ENCODE results near the gene CUL2. TPM values are rescaled to one million over a fixed set of nuclear protein-coding genes. Genes with fewer than 3 reads are reported as not detected.

CUL2 gene
- total RNA-seq, 1 experiment from 2014 or later, result 32.4 TPM

GRCh38 chr10:35037104-35037503 is 53.0 kb downstream of the CUL2 start:
- POLR2A ChIA-PET, result no interaction called here
- no peak for ATAC-seq
- intact Hi-C loops (cut with micrococcal nuclease; ENCODE audit: unreplicated experiment) (no loop called here), in situ Hi-C loops (cut with HindIII; ENCODE audit: low pct_unique_long_range_greater_than_20kb, low sequenced_read_pairs) (no loop called here)
- H3K9me3 ChIP-seq (ENCODE audit: control insufficient read depth, insufficient read depth, low read depth, low read length), result no peaks in the 10 kb centered on the region
- CTCF ChIA-PET, result no interaction called here
- no peaks in the 10 kb centered on the region for H3K27me3 ChIP-seq (ENCODE audit: control insufficient read depth, insufficient read depth, low read length)
- no peaks in the 10 kb centered on the region for H3K4me1 ChIP-seq (ENCODE audit: control insufficient read depth, insufficient read depth, low read length)
- peaks cover 3% of the 10 kb centered on the region for H3K36me3 ChIP-seq (ENCODE audit: control insufficient read depth, insufficient read depth, low read length)
- no TSS peak for BruUV-seq (replicated peaks)
- H3K27ac ChIP-seq (ENCODE audit: low read length), result no peak overlapping the region
- TF ChIP-seq REST (IDR thresholded peaks at IDR 0.05; ENCODE audit: insufficient read depth in 1 of 2, low read depth in 2 of 2, low read length in 1 of 2), result no peak
- no peak overlapping the region for H3K4me3 ChIP-seq (ENCODE audit: low read depth in 2 of 2, low read length in 2 of 2)
- DNase-seq (ENCODE audit: low read depth, low spot score), result no peak

GRCh38 chr10:35035606-35036005 is 54.5 kb downstream of the CUL2 start:
- TF ChIP-seq TCF7L2 (IDR thresholded peaks at IDR 0.05; ENCODE audit: low read depth, low read length), result no peak
- no peak for TF ChIP-seq CTCF (IDR thresholded peaks at IDR 0.05)
- TF ChIP-seq REST (IDR thresholded peaks at IDR 0.05; ENCODE audit: insufficient read depth in 1 of 2, low read depth in 2 of 2, low read length in 1 of 2), result no peak
- TF ChIP-seq SIN3A (IDR thresholded peaks at IDR 0.05; ENCODE audit: borderline replicate concordance, insufficient read depth, low read depth, low read length), result no peak
- TF ChIP-seq POLR2AphosphoS5 (IDR thresholded peaks at IDR 0.05; ENCODE audit: low read depth, low read length), result no peak
- intact Hi-C loops (cut with micrococcal nuclease; ENCODE audit: unreplicated experiment), result no loop called here
- no peaks in the 10 kb centered on the region for H3K27me3 ChIP-seq (ENCODE audit: control insufficient read depth, insufficient read depth, low read length)
- DNase-seq (ENCODE audit: low read depth, low spot score) (no peak), ATAC-seq (no peak)
- no peak overlapping the region for H3K4me3 ChIP-seq (ENCODE audit: low read depth in 2 of 2, low read length in 2 of 2)
- H3K4me1 ChIP-seq (ENCODE audit: control insufficient read depth, insufficient read depth, low read length), result no peaks in the 10 kb centered on the region
- in situ Hi-C loops (cut with HindIII; ENCODE audit: low pct_unique_long_range_greater_than_20kb, low sequenced_read_pairs), result no loop called here
- BruUV-seq (replicated peaks), result no TSS peak
- POLR2A ChIA-PET, result interaction anchor here (0.5 kb wide), 1 partner anchor 22 kb away, joined by 4 read pairs; no protein-coding TSS in a partner anchor
- no peak overlapping the region for H3K27ac ChIP-seq (ENCODE audit: low read length)
- CTCF ChIA-PET, result no interaction called here
- H3K36me3 ChIP-seq (ENCODE audit: control insufficient read depth, insufficient read depth, low read length), result peaks cover 3% of the 10 kb centered on the region
- no peaks in the 10 kb centered on the region for H3K9me3 ChIP-seq (ENCODE audit: control insufficient read depth, insufficient read depth, low read depth, low read length)
